SK-N-SH (cell line): ENCODE measurements around the gene KRT9. TPM values are rescaled to one million over a fixed set of nuclear protein-coding genes. Genes with fewer than 3 reads are reported as not detected.

Experiments
- CTCF ChIA-PET: fragments of 300-600, 350-600 bp; formaldehyde crosslinking; extraction: SDS; loops from one replicate; lab custom pipeline; 2021; lab: Yijun Ruan, JAX
- POLR2A ChIA-PET: fragments of 350-600 bp; sonication (Branson Sonifier 250); formaldehyde crosslinking; extraction: SDS; loops from one replicate; lab custom pipeline; 2020; ENCODE audit warnings: antibody characterized with exemption, inconsistent platforms; lab: Yijun Ruan, JAX
- DNase-seq: peaks from one replicate; pipeline ENCODE4 v3.0.0; 2012
- H2AFZ ChIP-seq: fragments of 200-600 bp; sonication (generic); 2 replicates; pipeline ENCODE4 v1.8.1; 2016; ENCODE audit warnings: antibody characterized with exemption, mild to moderate bottlenecking, low read depth
- H3F3A ChIP-seq: fragments of 200-600 bp; sonication (generic); replicated peaks from 2 replicates; pipeline ENCODE3; 2016; ENCODE audit warnings: antibody characterized with exemption, mild to moderate bottlenecking; ENCODE audit not compliant: insufficient read depth
- H3K27ac ChIP-seq, 2 experiments: fragments of 200-500 bp in 1 of 2; fragments of 200-600 bp in 1 of 2; sonication (Bioruptor generic) in 1 of 2; sonication (generic), shearing (Covaris generic) in 1 of 2; 2 replicates each; pipeline versions ENCODE4 v1.5.1 to v1.6.1; 2014 to 2016; ENCODE audit warnings: low read depth in 2 of 2, inconsistent platforms in 1 of 2, low read length in 1 of 2, mild to moderate bottlenecking in 1 of 2, mixed read lengths in 1 of 2
- H3K27me3 ChIP-seq: fragments of 200-600 bp; sonication (generic), shearing (Covaris generic); 2 replicates; pipeline ENCODE4 v1.6.1; 2016; ENCODE audit warnings: mixed run types; ENCODE audit not compliant: insufficient read depth
- H3K36me3 ChIP-seq, 2 experiments: fragments of 200-500 bp in 1 of 2; fragments of 200-600 bp in 1 of 2; sonication (Bioruptor generic) in 1 of 2; sonication (generic) in 1 of 2; replicated peaks in 1 of 2; 2 replicates each; pipeline versions ENCODE3 to v1.5.1; 2014 to 2016; ENCODE audit warnings: low read length in 1 of 2, mild to moderate bottlenecking in 1 of 2; ENCODE audit not compliant: insufficient read depth in 2 of 2, control insufficient read depth in 1 of 2
- H3K4me1 ChIP-seq, 2 experiments: fragments of 200-500 bp in 1 of 2; fragments of 200-600 bp in 1 of 2; sonication (Bioruptor generic) in 1 of 2; sonication (generic), shearing (Covaris generic) in 1 of 2; 2 replicates each; pipeline versions ENCODE4 v1.5.1 to v1.6.1; 2014 to 2016; ENCODE audit warnings: low read depth in 1 of 2, low read length in 1 of 2, mixed run types in 1 of 2; ENCODE audit not compliant: insufficient read depth in 2 of 2, control insufficient read depth in 1 of 2
- H3K4me2 ChIP-seq: fragments of 200-600 bp; sonication (generic), shearing (Covaris generic); 2 replicates; pipeline ENCODE4 v1.6.1; 2017; ENCODE audit warnings: mixed run types
- H3K4me3 ChIP-seq, 2 experiments: fragments of 200-500 bp in 1 of 2; fragments of 200-600 bp in 1 of 2; sonication (Bioruptor generic) in 1 of 2; sonication (generic), shearing (Covaris generic) in 1 of 2; 2 replicates each; pipeline versions ENCODE4 v1.5.1 to v1.8.1; 2014 to 2016; ENCODE audit warnings: low read depth in 2 of 2, inconsistent platforms in 1 of 2, low read length in 1 of 2, mild to moderate bottlenecking in 1 of 2, mixed read lengths in 1 of 2, moderate library complexity in 1 of 2
- H3K79me2 ChIP-seq: fragments of 200-600 bp; sonication (generic); 2 replicates; pipeline ENCODE4 v1.8.1; 2017; ENCODE audit warnings: mild to moderate bottlenecking; ENCODE audit not compliant: insufficient read depth
- H3K9ac ChIP-seq: fragments of 200-600 bp; sonication (generic); 2 replicates; pipeline ENCODE4 v1.6.1; 2017; ENCODE audit warnings: mixed run types
- H3K9me2 ChIP-seq: fragments of 200-600 bp; sonication (generic); 2 replicates; pipeline ENCODE4 v1.6.1; 2017; ENCODE audit warnings: mixed run types
- H3K9me3 ChIP-seq: fragments of 200-600 bp; sonication (generic); 2 replicates; pipeline ENCODE4 v1.6.1; 2017; ENCODE audit warnings: mixed run types, mild to moderate bottlenecking, moderate library complexity
- H4K20me1 ChIP-seq: fragments of 200-600 bp; sonication (generic); 2 replicates; pipeline ENCODE4 v1.6.1; 2017; ENCODE audit warnings: mild to moderate bottlenecking, mixed run types; ENCODE audit not compliant: insufficient read depth
- EP300 ChIP-seq, 2 experiments: IDR thresholded peaks; 2 replicates each; pipeline versions ENCODE4 v1.4.0 to v1.6.1; 2012; ENCODE audit warnings: borderline replicate concordance in 1 of 2, low read depth in 1 of 2, low read length in 1 of 2
- EZH2phosphoT487 ChIP-seq: fragments of 200-600 bp; sonication (generic); IDR thresholded peaks from 2 replicates; pipeline ENCODE4 v1.6.1; 2017; ENCODE audit warnings: low read depth, mixed run types, mild to moderate bottlenecking, antibody characterized with exemption, moderate library complexity, borderline replicate concordance
- FOSL2 ChIP-seq: IDR thresholded peaks from 2 replicates; pipeline ENCODE4 v1.4.0; 2012; ENCODE audit warnings: low read depth, mild to moderate bottlenecking, moderate library complexity, borderline replicate concordance
- FOXJ3 ChIP-seq: sonication (generic); formaldehyde crosslinking; IDR thresholded peaks from 2 replicates; pipeline ENCODE4 v1.5.1; 2020; ENCODE audit warnings: mild to moderate bottlenecking, missing genetic modification reagents
- GABPA ChIP-seq: IDR thresholded peaks from 2 replicates; pipeline ENCODE4 v1.4.0; 2012; ENCODE audit warnings: low read depth, mild to moderate bottlenecking
- GATA2 ChIP-seq: sonication (generic); formaldehyde crosslinking; IDR thresholded peaks from 2 replicates; pipeline ENCODE4 v1.5.0; 2020; ENCODE audit warnings: mild to moderate bottlenecking, missing genetic modification reagents
- JUND ChIP-seq: IDR thresholded peaks from 2 replicates; pipeline ENCODE4 v1.4.0; 2012
- NFIC ChIP-seq: IDR thresholded peaks from 2 replicates; pipeline ENCODE4 v1.4.0; 2012; ENCODE audit warnings: borderline replicate concordance
- POLR2AphosphoS5 ChIP-seq: IDR thresholded peaks from 2 replicates; pipeline ENCODE4 v1.6.1; 2012; ENCODE audit warnings: low read depth, low read length
- RAD21 ChIP-seq: IDR thresholded peaks from 2 replicates; pipeline ENCODE4 v1.6.1; 2012; ENCODE audit warnings: mild to moderate bottlenecking, low read length
- RXRA ChIP-seq: IDR thresholded peaks from 2 replicates; pipeline ENCODE4 v1.4.0; 2012; ENCODE audit warnings: low read depth, mild to moderate bottlenecking, borderline replicate concordance
- TCF12 ChIP-seq: IDR thresholded peaks from 2 replicates; pipeline ENCODE4 v1.4.0; 2012
- WGBS: methylation state at CpG from one replicate; pipeline ENCODE4 v1.1.6; 2017; ENCODE audit warnings: low lambda C conversion rate; 5-methylcytosine and 5-hydroxymethylcytosine counted together
- polyA plus RNA-seq, 3 experiments: library from polyadenylated mRNA; depleted of rRNA; stranded (reverse); fragments of >200 nt; gene quantifications; 2 replicates each; pipeline ENCODE4 v1.2.3, GENCODE V29; 2012
- TF ChIP-seq, protein P1 (sequence below): IDR thresholded peaks from 2 replicates; pipeline ENCODE4 v1.4.0; 2012; ENCODE audit warnings: low read depth
- TF ChIP-seq, protein P2 (sequence below): IDR thresholded peaks from 2 replicates; pipeline ENCODE4 v1.4.0; 2012; ENCODE audit warnings: low read depth, borderline replicate concordance

The KRT9 gene
- polyA plus RNA-seq, 1 of the 3 experiments (the other 2 are of a cell fraction): not detected

DNA sequence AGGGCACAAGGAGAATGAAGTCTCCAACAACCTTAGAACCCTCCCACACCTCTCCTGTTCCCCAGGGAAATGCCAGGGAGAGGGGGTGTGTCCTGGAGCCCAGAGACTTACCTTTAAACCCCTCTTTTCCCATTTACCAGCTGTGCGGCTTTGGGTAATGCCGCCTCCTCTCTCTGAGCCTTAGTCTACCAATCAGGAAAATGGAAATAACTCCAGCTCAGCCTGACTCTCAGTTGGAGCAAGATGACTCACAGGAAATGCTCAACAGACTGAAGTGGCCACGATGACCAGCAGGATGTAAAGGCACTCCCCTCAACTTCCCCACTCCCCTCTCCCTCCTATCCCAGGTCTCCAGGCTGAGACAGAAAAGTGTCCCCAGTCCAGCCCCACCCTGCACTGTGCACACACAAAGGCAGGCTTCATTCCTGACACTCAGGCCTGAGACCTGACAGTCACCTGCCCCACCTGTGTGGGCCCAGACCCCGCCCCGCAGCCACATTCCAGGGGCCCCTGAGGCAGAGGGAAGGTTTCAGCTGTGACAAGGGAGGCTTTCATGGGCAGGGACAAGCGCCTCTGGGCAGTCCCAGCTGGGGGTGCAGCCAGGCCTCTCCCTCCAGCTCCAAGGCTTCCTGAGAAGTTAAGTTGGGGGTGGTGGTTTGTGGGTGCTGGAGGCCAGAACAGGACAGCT lies 50.1 kb downstream of the KRT9 start:
- CTCF ChIA-PET: interaction anchor here (0.8 to 6.1 kb wide), 9 partner anchors 8 to 141 kb away, joined by 3 to 124 read pairs (median 4); no protein-coding TSS in a partner anchor
- no peaks in the 10 kb centered on the region for H3K79me2 ChIP-seq
- no peaks in the 10 kb centered on the region for H3K27me3 ChIP-seq
- no peak overlapping the region for H3K4me3 ChIP-seq
- peak overlapping the region; percentile 66 for H3K4me2 ChIP-seq
- TF ChIP-seq GABPA (peak; percentile 49; the same call in 1 of the 2 replicates), EP300 (IDR thresholded peaks at IDR 0.05; ENCODE audit: borderline replicate concordance in 1 of 2, low read depth in 1 of 2, low read length in 1 of 2) (peak in 1 of 2 experiments; percentile 46; a peak in 1 of 4 replicates), FOXJ3 (CRISPR knock-in tag) (0 out of 2 replicates have a peak, but pooled peaks have one; percentile 1), FOSL2 (peak; percentile 84; the same call in 1 of the 2 replicates), JUND (no peak), RXRA (0 out of 2 replicates have a peak, but pooled peaks have one; percentile 30), TCF12 (peak; percentile 59; the same call in 1 of the 2 replicates), EZH2phosphoT487 (no peak), POLR2AphosphoS5 (no peak), NFIC (peak; percentile 21; the same call in 1 of the 2 replicates)
- TF ChIP-seq, protein P1, sequence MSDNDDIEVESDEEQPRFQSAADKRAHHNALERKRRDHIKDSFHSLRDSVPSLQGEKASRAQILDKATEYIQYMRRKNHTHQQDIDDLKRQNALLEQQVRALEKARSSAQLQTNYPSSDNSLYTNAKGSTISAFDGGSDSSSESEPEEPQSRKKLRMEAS: peak; percentile 74; the same call in 1 of the 2 replicates
- TF ChIP-seq, all 33 proteins: peak for 8
- Histone ChIP-seq H3K9ac (peak overlapping the region; percentile 51), H3F3A (peaks cover 2% of the 10 kb centered on the region), H2AFZ (no peak overlapping the region), H3K9me2 (no peaks in the 10 kb centered on the region), H3K36me3 (no peaks in the 10 kb centered on the region), H4K20me1 (no peaks in the 10 kb centered on the region), H3K9me3 (no peaks in the 10 kb centered on the region), H3K4me1 (peaks cover 41 to 61% of the 10 kb centered on the region in 2 experiments), H3K27ac (peak overlapping the region; percentile 59 to 75; a peak in 3 of 4 replicates)
- no peak for DNase-seq
- POLR2A ChIA-PET: interaction anchor here (0.6 to 3.3 kb wide), 9 partner anchors 8 to 604 kb away, joined by 3 to 30 read pairs (median 3); partner anchors contain the start of gene EIF1
- WGBS: 29% methylated on average over 6 of the region's 6 CpGs

DNA sequence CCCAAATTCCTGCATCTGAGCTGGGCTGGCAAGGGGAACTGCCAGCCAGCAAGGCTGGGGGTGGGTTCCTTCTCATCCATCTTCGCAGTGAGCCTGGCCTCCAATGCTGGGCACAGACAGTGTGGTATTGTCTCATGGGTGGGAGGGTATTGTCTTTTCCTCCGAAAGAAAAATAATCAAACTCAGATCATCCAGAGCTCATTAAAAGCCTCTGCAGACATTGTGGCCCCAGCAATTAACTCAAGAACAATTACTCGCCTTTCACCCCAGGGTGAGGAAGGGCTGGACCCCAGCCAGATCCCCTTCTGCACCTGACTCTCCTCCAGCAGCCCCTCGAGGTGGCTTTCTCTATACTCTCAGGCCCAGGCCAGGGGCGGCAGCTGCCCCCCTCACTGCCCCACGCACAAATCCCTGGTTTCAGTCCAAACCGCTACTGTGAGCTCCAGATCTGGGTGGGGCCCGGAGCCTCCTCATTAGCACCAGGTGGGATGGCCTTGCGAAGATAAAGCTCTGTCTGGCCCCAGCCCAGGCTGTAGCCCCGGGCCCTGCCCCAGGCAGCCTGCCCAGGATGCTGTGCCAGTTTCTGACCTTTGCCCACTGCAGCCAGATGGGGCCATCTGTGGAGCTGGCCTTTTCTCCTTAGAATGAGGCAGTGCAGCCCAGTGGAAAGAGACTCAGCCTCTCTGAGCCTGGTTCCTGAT lies 50.9 kb downstream of the KRT9 start:
- Histone ChIP-seq H3K4me1 (peaks cover 41 to 61% of the 10 kb centered on the region in 2 experiments), H3K4me2 (peak overlapping the region; percentile 66), H3K9me3 (no peaks in the 10 kb centered on the region), H4K20me1 (no peaks in the 10 kb centered on the region), H3K27me3 (no peaks in the 10 kb centered on the region), H2AFZ (no peak overlapping the region; the same call in 1 of the 2 replicates), H3K9ac (peak overlapping the region; percentile 51; the same call in 1 of the 2 replicates), H3F3A (peaks cover 2% of the 10 kb centered on the region), H3K9me2 (no peaks in the 10 kb centered on the region), H3K79me2 (no peaks in the 10 kb centered on the region), H3K36me3 (no peaks in the 10 kb centered on the region), H3K4me3 (no peak overlapping the region), H3K27ac (peak overlapping the region; percentile 59 to 75)
- WGBS: 60% methylated on average over 8 of the region's 10 CpGs
- POLR2A ChIA-PET: interaction anchor here (0.6 to 3.3 kb wide), 10 partner anchors 9 to 604 kb away, joined by 3 to 30 read pairs (median 3); partner anchors contain the start of gene EIF1
- CTCF ChIA-PET: interaction anchor here (1.0 to 6.1 kb wide), 10 partner anchors 9 to 145 kb away, joined by 3 to 124 read pairs (median 4); no protein-coding TSS in a partner anchor
- peak; percentile 77 for DNase-seq
- 0 out of 2 replicates have a peak, but pooled peaks have one; percentile 29 for TF ChIP-seq NFIC
- TF ChIP-seq, protein P2, sequence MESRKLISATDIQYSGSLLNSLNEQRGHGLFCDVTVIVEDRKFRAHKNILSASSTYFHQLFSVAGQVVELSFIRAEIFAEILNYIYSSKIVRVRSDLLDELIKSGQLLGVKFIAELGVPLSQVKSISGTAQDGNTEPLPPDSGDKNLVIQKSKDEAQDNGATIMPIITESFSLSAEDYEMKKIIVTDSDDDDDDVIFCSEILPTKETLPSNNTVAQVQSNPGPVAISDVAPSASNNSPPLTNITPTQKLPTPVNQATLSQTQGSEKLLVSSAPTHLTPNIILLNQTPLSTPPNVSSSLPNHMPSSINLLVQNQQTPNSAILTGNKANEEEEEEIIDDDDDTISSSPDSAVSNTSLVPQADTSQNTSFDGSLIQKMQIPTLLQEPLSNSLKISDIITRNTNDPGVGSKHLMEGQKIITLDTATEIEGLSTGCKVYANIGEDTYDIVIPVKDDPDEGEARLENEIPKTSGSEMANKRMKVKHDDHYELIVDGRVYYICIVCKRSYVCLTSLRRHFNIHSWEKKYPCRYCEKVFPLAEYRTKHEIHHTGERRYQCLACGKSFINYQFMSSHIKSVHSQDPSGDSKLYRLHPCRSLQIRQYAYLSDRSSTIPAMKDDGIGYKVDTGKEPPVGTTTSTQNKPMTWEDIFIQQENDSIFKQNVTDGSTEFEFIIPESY: no peak
- peak; percentile 2; the same call in 1 of the 2 replicates for TF ChIP-seq RAD21
- TF ChIP-seq GATA2: peak; percentile 53
